PC-9 (cell line): ENCODE measurements around the gene ATG2A.

Experiments
- CTCF ChIP-seq: fragments of 200-600 bp; sonication (generic); conservative IDR thresholded peaks from 2 replicates; pipeline ENCODE4 v1.6.1; 2017; ENCODE audit warnings: mixed run types, antibody characterized with exemption, mild to moderate bottlenecking, moderate library complexity
- EZH2 ChIP-seq: fragments of 200-600 bp; sonication (generic); IDR thresholded peaks from 2 replicates; pipeline ENCODE4 v1.8.0; 2017; ENCODE audit warnings: antibody characterized with exemption, low read depth

- no peak for TF ChIP-seq CTCF
- no peak for TF ChIP-seq EZH2
Measured at GRCh38 chr11:64924910-64925284, 7.9 kb upstream of the ATG2A start.
